Activated CD4-positive, alpha-beta T cell treated with anti-CD3 and anti-CD28 coated beads, Interleukin-2, amount 50 U/mL, for 1 hour (primary cell): ENCODE measurements around the gene CASP3.
"Not testable (repeated sequence)": the region's sequence is repeated elsewhere in the genome, so short reads cannot be mapped to it uniquely, and the experiment has no call there.

Experiments
- DNase-seq: peaks from one replicate; pipeline ENCODE4 v3.0.0-alpha.2; 2020

Gene CASP3

DNA sequence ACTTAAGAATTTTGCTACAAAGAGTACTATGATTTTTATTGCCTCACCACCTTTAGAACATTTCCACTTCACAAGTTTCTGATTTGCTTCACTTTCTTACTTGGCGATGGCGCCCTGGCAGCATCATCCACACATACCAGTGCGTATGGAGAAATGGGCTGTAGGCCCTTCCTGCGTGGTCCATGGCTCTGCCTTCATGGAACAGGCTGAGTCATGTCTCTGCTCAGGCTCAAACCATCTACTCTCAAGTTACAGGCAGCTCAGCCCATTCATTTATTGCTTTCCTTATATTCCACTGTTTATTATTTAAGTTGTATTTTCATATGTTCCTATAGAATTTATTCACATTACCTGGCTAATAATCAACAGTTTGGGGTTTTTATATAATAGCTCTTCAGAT, 21.1 kb downstream of the CASP3 start:
- DNase-seq, result no peak

DNA sequence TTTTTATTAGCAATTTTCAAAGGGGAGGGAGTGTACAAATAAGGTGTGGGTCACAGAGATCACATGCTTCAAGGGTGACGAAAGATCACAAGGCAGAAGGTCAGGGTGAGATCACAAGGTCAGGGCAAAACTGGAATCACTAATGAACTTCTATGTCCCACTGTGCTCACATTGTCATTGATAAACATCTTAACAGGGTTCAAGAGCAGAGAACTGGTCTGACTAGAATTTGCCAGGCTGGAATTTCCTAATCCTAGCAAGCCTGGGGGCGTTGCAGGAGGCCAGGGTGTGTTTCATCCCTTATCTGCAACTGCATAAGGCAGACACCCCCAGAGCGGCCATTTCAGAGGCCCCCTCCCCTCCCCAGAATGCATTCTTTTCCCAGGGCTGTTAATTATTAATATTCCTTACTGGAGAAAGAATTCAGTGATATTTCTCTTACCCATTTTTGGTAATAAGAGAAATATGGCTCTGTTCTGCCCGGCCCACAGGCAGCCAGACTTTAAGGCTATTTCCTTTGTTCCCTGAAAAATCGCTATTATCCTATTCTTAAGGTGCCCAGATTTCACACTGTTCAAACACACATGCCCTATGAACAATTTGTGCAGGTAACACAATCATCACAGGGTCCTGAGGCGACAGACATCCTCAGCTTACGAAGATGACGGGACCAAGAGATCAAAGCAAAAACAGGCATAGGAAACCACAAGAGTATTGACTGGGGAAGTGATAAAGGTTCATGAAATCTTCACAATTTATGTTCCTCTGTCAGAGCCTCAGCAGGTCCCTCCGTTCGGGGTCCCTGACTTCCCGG, 23.3 kb downstream of the CASP3 start:
- DNase-seq, result not testable (repeated sequence)

DNA sequence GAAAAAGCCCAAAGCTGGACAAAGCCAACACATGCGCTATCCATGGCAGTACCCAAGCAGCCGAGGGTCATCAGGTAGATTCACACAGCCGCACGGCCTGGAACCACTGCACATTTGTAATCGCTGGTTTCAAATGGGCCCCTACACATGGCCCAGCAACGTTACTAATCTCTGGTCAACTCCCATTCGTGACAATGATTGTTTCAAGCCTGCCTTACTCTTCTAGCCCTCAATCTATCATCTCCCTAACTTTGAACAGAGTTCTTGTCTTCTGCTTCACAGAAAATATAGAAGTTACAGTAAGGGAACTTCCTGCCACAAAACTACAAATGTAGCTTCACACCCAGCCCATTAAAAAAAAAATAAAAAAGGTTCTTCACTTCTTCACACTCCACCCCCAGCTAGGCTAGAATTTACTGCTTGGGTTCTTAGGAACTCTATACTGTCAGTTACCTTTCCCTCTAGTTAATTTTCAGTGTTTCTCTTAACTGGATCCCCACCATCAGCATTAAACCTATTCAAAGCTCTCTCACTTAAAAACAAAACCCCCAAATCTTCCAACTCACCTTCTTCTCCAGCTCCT, 24.2 kb downstream of the CASP3 start:
- DNase-seq, result no peak

DNA sequence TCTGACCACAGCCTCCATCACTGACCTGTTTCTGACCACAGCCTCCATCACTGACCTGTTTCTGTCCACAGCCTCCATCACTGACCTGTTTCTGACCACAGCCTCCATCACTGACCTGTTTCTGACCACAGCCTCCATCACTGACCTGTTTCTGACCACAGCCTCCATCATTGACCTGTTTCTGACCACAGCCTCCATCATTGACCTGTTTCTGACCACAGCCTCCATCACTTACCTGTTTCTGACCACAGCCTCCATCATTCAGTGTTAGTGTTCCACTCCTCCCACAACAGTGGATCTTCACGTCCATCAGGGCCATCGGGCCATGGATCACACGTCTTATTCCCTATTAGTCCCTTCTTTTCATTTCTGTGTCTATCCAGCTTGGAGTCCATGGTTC, 24.7 kb downstream of the CASP3 start:
- DNase-seq, result not testable (repeated sequence)

DNA sequence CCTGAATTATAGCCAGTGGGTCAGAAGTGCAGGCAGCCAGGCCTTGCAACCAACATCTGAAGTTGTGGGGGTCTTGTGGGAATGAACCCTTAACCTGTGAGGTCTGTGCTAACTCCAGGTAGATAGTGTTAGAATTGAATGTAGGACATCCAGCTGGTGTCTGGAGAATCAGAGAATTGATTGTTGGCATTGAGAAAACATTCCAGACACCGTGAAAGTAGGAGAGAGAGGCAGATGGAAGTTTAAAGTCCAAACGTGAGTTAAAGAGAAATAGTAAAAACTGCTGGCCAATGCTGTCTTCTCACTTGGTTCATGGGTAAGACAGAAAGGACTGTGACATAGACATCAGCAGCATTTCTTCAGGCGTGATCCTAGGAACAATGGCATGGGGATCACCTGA, 27.7 kb downstream of the CASP3 start:
- no peak for DNase-seq

DNA sequence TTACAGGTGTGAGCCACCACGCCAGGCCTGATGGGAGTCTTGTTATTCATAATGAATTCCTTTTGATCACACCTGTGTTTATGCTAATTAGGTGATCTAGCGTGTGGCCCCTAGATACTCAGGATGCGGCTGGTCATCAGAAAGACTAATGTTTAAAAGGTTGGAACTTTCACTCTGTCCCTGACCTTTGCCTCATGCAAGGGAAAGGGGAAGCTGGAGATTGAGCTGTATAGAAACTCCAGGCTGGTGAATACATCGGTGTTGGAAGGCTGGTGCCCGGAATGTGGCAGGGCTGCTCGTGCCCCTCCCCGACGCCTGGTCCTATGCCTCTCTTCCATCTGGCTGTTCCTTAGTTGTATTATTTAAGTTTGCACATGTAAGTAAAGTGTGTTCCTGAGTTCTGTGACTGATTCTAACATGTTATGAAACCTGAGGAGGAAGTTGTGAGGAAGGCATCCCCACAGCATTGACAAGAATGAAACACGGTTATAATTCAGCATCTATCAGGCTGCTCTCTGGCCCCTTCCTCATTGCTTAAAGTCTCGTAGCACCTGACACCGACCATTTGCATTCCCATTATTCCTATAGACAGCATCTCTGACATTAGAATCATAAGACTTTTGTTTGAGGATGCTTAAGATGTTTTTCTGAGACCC, 28.9 kb downstream of the CASP3 start:
- no peak for DNase-seq

DNA sequence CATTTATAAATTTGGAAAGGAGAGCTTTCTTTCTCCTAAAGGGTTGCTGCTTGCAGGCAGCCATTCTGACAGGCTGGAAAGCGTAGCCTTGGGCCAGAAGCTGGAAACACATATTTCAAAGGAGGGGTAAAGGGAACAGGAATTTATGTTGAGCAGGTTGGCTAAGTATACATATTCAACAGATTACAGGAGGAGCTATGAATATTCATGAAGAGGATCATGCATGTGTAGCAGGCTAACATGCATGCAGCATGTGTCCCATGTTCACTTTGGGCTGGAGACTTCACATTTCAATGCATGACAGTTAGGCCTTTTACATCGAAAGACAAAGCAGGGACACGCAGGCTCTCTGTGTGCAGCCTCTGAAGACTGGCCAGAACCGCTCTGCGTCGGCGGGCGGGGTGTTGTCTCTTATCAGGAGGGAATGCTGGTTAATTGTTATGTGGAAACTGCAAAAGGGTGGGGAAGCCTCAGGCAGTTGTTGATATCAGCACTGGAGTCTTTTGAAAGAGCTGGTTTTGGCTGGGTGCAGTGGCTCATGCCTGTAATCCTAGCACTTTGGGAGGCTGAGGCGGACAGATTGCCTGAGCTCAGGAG, 31.5 kb downstream of the CASP3 start:
- DNase-seq, result no peak

DNA sequence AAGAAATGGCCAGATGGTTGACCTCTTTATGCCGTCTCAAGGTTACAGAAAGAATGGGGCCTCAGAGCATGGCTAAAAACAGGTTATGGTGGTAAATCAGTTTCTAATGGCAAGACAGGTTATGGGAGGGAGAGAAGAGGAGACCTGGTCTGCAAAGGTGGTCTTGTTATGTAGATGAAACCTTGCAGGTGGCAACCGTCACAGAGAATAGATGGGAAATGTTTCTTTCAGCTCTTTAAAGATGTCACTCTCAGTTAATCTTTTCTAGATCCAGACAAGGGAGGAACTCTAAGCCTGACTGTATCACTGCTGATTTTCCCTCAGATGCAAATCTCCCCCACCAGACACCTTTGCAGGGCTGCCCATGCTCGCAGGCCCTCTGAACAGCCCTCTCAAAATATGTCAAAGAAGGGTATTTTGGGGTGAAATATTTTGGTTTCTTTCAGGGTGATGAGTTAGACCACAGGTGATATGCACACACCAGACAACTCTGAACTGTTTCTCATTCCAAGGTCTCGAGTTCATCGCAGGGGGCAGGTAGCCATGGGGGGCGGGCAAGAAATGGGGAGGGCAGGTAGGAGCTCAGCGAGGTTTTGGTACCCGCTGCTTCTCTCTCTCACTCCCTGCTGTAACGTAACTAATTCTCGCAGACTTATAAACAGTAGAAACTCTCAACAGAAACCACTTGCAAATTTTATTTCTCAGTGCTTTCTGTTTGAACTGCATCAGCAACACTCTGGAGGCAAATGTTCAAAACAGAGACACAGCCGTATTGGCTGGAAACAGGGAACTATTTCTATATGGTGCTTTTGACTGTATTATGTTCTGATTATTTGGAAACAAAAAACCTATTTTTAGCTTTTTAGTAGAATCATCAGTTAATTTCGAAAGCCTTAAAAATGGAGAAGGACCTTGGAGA, 32.4 kb downstream of the CASP3 start:
- no peak for DNase-seq

DNA sequence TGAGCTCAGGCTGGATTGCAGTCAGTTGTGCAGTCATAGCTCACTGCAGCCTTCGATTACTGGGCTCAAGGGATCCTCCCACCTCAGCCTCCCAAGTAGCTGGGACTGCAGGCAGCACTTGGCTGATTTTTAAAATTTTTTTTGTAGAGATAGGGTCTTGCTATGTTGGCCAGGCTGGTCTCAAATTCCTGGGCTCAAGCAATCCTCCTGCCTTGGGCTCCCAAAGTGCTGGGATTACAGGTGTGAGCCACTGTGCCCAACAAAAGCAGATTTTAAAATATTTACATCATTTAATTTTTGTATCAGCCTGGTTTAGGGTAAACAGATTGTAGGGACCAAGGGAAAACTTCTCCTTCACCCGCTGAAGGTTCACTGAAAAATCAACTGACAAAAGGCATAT, 33.1 kb downstream of the CASP3 start:
- DNase-seq, result not testable (repeated sequence)

DNA sequence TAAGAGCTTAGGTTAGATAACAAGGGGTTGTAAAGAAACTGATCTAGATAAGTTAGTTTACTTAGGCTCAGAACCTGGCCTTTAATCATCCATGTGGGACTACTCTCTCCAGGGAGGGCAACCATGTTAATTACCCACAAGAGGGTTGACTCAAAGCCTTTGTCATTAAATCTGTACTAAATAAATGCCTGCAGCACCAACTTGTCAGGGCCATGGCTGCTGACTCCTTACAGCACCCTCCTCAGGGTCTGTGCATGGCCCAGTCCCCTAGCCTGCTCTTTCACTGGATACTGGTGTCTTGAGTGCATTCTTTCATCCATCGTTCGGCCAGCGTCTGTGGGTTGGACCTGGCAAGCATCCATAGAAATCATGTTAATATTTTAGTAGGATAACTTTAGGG, 34.7 kb downstream of the CASP3 start:
- DNase-seq, result no peak

DNA sequence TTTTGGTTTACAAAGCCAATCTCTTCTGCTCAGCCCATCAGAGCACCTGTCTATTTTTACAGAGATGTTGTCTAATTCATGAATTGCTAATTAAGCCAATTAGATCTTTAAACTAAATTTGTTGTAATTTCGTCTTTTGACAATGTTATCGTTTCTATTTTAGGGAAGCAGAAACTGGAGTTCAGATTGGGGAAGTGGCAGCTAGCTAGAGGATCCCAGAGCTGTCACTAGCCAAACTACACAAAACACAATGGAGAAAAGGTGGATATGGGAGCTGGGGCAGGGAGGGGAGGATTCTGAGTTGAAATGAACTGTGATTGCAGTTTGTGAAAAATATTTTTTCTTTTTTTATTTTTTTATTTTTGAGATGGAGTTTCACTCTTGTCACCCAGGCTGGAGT, 35.8 kb downstream of the CASP3 start:
- DNase-seq, result no peak

DNA sequence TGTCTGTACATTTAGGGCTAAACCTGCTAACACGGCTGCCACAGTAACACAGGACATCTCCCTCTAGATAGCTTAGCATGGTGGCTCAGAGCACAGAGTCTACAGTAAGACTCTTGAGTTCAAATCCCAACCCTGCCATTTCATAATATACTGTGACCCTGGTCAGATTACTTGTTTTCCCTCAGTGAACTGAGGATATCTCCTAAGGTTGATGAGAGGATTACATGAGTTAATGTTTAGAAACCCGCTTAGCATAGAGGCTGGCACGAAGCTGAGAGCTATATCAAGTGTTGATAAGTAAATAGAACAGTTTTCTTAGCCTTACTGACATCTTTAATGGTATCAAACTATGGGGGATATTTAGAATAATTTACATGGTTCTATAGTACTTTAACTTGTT, 37.2 kb downstream of the CASP3 start:
- DNase-seq, result no peak

DNA sequence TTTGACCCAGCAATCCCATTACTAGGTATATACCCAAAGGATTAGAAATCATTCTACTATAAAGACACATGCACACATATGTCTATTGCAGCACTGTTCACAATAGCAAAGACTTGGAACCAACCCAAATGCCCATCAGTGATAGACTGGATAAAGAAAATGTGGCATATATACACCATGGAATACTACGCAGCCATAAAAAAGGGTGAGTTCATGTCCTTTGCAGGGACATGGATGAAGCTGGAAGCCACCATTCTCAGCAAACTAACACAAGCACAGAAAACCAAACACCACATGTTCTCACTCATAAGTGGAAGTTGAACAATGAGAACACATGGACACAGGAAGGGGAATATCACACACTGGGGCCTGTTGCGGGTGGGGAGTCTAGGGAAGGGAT, 41.8 kb downstream of the CASP3 start:
- not testable (repeated sequence) for DNase-seq

DNA sequence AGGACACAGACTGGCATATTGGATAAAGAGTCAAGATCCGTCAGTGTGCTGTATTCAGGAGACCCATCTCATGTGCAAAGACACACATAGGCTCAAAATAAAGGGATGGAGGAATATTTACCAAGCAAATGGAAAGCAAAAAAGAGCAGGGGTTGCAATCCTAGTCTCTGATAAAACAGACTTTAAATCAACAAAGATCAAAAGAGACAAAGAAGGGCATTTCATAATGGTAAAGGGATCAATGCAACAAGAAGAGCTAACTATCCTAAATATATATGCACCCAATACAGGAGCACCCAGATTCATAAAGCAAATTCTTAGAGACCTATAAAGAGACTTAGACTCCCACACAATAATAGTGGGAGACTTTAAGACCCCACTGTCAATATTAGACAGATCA, 46.4 kb downstream of the CASP3 start:
- DNase-seq, result not testable (repeated sequence)

DNA sequence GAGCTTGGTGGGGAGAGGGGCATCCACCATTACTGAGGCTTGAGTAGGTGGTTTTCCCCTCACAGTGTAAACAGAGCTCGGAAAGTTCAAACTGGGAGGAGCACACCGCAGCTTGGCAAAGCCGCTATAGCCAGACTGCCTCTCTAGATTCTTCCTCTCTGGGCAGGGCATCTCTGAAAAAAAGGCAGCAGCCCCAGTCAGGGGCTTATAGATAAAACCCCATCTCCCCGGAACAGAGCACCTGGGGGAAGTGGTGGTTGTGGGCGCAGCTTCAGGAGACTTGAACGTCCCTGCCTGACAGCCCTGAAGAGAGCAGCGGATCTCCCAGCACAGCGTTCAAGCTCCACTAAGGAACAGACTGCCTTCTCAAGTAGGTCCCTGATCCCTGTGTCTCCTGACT, 48.3 kb downstream of the CASP3 start:
- not testable (repeated sequence) for DNase-seq

DNA sequence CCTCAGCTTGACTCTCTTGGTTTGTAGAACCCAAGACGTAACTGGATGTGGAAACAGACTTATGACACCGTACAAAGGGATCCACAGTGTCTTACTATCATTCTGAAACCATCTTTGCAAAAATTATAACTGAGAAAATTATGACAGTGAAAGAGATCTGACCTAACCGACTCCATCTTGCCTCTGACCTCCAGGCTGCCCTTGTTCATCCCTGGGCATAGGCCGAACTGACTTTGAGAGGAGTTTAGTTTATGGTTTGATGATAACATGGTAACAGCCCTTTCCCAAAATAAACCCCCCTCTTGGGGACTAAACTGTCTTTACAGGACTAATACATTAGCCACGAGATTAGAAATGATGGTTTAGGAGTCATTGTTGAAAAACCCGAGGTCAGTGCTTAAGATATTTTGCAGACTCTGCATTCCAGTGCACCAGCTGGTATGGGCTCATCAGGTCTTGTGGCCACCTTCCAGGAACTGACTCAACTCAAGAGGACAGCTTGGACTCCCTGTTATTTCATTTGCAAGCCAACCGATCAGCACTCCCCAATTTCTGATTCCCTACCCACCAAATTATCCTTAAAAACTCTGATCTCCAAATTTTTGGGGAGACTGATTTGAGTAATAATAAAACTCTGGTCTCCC, 49.6 kb downstream of the CASP3 start:
- no peak for DNase-seq

DNA sequence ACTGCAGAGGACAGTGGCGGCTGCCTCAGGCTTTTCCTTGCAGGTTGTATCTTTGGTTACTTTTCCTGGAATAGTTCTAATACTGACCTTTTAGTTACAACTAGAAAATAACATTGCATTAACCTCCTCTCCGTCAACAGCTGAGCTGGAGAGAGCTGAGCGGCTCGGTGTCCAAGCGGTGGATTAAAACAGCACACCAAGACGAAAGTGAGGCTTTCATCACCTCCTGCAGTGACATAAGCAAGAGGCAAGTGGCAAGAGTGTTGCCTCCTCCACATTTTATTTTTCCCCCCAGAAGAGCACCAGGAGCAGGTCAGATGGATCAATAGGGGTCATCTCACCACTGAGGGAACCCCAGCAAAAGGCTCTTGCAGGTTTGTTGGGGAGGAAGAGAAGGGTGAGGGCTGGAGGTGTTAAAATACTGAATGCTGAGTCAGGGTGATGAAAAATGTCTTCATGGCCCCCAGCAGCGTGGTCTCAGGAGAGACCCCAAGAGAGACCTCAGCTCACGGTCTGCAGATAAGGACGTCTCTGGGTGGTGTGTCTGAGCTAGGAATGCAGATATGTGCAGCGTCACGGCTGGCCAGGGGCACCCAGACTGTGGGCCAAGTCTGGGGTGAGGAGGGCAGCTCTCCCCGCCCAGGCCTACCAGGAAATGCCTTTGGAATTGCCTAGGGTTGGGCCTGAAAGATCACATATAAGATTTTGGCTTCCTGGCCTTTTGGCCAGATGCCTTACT, 50.3 kb downstream of the CASP3 start:
- DNase-seq, result no peak

DNA sequence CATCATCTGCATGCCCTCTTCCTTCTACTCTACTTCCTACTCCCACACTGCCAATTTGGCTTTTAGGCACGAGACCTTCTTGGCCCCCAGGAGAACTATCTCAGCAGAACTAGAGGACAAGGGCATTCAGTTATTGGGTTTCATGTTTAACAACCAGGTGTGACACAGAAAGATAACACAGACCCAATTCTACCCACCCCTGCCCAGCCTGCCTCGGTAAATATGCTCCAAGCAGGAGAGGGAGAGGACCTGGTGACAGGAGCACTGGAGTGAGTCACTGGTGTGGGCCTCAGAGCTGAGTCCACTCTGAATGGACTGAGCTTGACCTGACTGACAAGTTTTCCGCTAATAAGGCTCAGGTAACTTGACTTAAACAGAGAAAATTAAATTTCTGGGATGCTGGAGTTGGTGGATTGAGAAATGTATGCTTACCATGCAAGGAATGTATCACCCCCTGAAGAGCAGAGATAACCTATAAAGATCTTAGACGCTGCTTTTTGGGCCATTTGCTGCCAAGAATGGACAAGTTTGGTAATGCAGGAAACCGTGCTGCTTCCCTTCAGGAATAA, 52.5 kb downstream of the CASP3 start:
- DNase-seq, result no peak

DNA sequence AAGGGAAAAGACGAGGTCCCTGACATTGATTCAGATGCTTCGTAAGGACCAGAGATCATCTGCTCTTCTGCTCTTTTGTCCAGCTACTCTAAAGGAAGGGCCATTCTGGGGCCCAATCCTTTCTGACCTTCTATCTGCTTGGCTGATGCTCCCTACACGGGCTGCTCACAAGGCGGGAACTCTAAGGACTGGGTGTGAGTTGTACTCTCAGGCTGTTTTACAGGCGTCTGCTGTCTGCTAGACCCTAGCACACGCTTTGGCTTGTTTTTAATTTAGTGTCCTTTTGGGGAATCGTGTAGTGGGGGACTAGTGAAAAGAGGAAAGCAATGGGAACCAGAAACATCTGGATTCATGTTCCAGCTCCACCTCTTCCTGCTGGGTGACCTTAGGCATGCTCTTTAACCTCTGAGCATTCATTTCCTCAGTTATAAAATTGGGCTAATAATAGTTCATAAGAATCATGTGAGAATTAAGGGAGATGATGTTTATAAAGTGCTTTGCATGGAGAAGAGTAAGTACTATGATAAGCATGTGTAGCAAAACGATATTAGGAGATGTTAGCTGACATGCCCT, 53.1 kb downstream of the CASP3 start:
- no peak for DNase-seq

DNA sequence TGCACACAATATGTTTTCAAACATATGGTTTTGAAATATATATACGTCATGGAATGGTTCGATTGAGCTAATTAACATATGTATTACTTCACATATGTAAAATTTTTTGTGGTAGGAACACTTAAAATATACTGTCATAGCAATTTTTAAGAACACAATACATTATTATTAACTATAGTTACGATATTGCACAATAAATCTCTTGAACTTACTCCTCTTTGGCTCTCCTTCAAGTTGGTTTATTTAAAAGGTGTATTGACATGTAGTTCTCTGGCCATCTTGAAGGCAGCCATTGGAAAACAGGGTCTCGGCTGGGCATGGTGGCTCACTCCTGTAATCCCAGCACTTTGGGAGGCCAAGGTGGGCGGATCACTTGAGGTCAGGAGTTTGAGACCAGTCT, 53.8 kb downstream of the CASP3 start:
- no peak for DNase-seq

DNA sequence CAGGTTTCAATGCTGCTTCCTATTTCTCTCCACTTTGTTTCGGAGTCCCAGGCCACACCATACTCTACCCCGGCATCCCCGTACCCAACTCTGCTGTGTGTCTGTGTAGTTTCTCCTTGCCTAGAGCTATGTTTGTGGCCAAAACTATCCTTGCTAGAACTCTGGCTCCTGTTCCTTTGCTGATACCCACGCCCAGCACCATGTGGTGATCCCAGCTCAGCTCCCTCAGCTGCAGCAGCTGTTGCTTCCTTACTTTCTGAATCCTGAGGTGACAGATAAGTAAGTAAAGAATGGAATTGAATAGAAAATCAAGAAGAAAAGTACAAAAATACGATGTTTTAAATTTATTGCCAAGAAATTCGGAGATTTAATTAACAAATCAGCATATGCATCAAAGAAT, 55.8 kb downstream of the CASP3 start:
- DNase-seq, result no peak
